ENCODE results near the gene HSF2.

- TF ChIP-seq, protein P1, sequence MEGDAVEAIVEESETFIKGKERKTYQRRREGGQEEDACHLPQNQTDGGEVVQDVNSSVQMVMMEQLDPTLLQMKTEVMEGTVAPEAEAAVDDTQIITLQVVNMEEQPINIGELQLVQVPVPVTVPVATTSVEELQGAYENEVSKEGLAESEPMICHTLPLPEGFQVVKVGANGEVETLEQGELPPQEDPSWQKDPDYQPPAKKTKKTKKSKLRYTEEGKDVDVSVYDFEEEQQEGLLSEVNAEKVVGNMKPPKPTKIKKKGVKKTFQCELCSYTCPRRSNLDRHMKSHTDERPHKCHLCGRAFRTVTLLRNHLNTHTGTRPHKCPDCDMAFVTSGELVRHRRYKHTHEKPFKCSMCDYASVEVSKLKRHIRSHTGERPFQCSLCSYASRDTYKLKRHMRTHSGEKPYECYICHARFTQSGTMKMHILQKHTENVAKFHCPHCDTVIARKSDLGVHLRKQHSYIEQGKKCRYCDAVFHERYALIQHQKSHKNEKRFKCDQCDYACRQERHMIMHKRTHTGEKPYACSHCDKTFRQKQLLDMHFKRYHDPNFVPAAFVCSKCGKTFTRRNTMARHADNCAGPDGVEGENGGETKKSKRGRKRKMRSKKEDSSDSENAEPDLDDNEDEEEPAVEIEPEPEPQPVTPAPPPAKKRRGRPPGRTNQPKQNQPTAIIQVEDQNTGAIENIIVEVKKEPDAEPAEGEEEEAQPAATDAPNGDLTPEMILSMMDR (IDR thresholded peaks at IDR 0.05; ENCODE audit: borderline replicate concordance, extremely low read depth, low read length, poor library complexity, severe bottlenecking), result no peak
- no peak for TF ChIP-seq EZH2 (IDR thresholded peaks at IDR 0.05; ENCODE audit: borderline replicate concordance, low read depth, low read length, severe bottlenecking)
These were observed 32.3 kb upstream of the HSF2 start for GRCh38 chr6:122367171-122367570.
